CD14-positive monocyte (primary cell): ENCODE results near the gene AADAC. TPM values are rescaled to one million over a fixed set of nuclear protein-coding genes. Genes with fewer than 3 reads are reported as not detected.

Experiments used
- DNase-seq, 3 donors: peaks; one replicate each; pipeline ENCODE4 v3.0.0-alpha.2; 2011 to 2022
- H2AFZ ChIP-seq: 2 replicates; pipeline ENCODE4 v1.6.0; 2012; ENCODE audit warnings: mild to moderate bottlenecking, low read depth, low read length, inconsistent platforms; ENCODE audit not compliant: insufficient read depth, poor library complexity, severe bottlenecking
- H3K27ac ChIP-seq, 2 donors: 1 replicate in 1 of 2; 2 replicates in 1 of 2; pipeline ENCODE4 v1.5.1; 2012 to 2013; ENCODE audit warnings: low read length in 2 of 2, control low read depth in 1 of 2, inconsistent platforms in 1 of 2, low read depth in 1 of 2, mild to moderate bottlenecking in 1 of 2
- H3K27me3 ChIP-seq, 2 donors: one replicate each; pipeline versions ENCODE4 v1.6.0 to v1.6.1; 2011 to 2013; ENCODE audit warnings: low read length in 2 of 2; ENCODE audit not compliant: control insufficient read depth in 2 of 2, insufficient read depth in 2 of 2
- H3K36me3 ChIP-seq, 2 donors: replicated peaks in 1 of 2; 1 replicate in 1 of 2; 2 replicates in 1 of 2; pipeline versions ENCODE4 v1.5.1 to v1.6.1; 2012 to 2013; ENCODE audit warnings: low read length in 2 of 2, control low read depth in 1 of 2, inconsistent platforms in 1 of 2, mild to moderate bottlenecking in 1 of 2; ENCODE audit not compliant: insufficient read depth in 2 of 2, control insufficient read depth in 1 of 2
- H3K4me1 ChIP-seq, 2 donors: 1 replicate in 1 of 2; 2 replicates in 1 of 2; pipeline versions ENCODE4 v1.5.1 to v1.6.1; 2012 to 2013; ENCODE audit warnings: low read length in 2 of 2, control low read depth in 1 of 2, inconsistent platforms in 1 of 2, mild to moderate bottlenecking in 1 of 2, moderate library complexity in 1 of 2; ENCODE audit not compliant: insufficient read depth in 2 of 2, control insufficient read depth in 1 of 2
- H3K4me2 ChIP-seq: replicated peaks from 2 replicates; pipeline ENCODE3; 2012; ENCODE audit warnings: low read length, moderate library complexity, mild to moderate bottlenecking; ENCODE audit not compliant: poor library complexity, severe bottlenecking; ENCODE audit errors: extremely low read depth
- H3K4me3 ChIP-seq, 3 experiments: fragments of 200-600 bp in 1 of 3; sonication (generic) in 1 of 3; replicated peaks in 1 of 3; 1 replicate in 2 of 3; 2 replicates in 1 of 3; pipeline ENCODE4 v1.5.1; 2011 to 2013; ENCODE audit warnings: low read length in 3 of 3, mild to moderate bottlenecking in 3 of 3, control low read depth in 2 of 3, low read depth in 2 of 3, inconsistent platforms in 1 of 3, moderate library complexity in 1 of 3
- H3K79me2 ChIP-seq: 2 replicates; pipeline ENCODE4 v1.6.0; 2012; ENCODE audit warnings: mild to moderate bottlenecking, control low read depth, inconsistent platforms, low read length, moderate library complexity; ENCODE audit not compliant: insufficient read depth
- H3K9ac ChIP-seq: 2 replicates; pipeline ENCODE4 v1.6.0; 2017; ENCODE audit warnings: low read length, mild to moderate bottlenecking; ENCODE audit not compliant: insufficient read depth, poor library complexity, severe bottlenecking
- H3K9me3 ChIP-seq, 2 donors: replicated peaks in 1 of 2; 1 replicate in 1 of 2; 2 replicates in 1 of 2; pipeline versions ENCODE4 v1.5.1 to v1.6.1; 2012 to 2013; ENCODE audit warnings: low read length in 2 of 2, control low read depth in 1 of 2; ENCODE audit not compliant: control insufficient read depth in 1 of 2, insufficient read depth in 1 of 2
- H4K20me1 ChIP-seq: 2 replicates; pipeline ENCODE4 v1.6.0; 2012; ENCODE audit warnings: mild to moderate bottlenecking, low read length, control low read depth, moderate library complexity; ENCODE audit not compliant: insufficient read depth
- H3K27ac Mint-ChIP-seq, 7 donors: one replicate each; pipeline ENCODE4 v1.8.0; 2020; ENCODE audit warnings: mild to moderate bottlenecking in 7 of 7, mixed read lengths in 7 of 7, moderate library complexity in 6 of 7, inconsistent platforms in 2 of 7
- H3K27me3 Mint-ChIP-seq, 3 donors: one replicate each; pipeline ENCODE4 v1.8.0; 2021 to 2022; ENCODE audit warnings: low read depth in 3 of 3, mild to moderate bottlenecking in 3 of 3, mixed read lengths in 3 of 3, moderate library complexity in 3 of 3, inconsistent platforms in 1 of 3
- H3K36me3 Mint-ChIP-seq, 2 donors: one replicate each; pipeline ENCODE4 v1.8.0; 2020; ENCODE audit warnings: mixed read lengths in 2 of 2, inconsistent platforms in 1 of 2, mild to moderate bottlenecking in 1 of 2
- H3K4me1 Mint-ChIP-seq: one replicate; pipeline ENCODE4 v1.8.0; 2020; ENCODE audit warnings: mild to moderate bottlenecking, mixed read lengths
- H3K4me3 Mint-ChIP-seq, 2 donors: one replicate each; pipeline ENCODE4 v1.8.0; 2020; ENCODE audit warnings: mild to moderate bottlenecking in 2 of 2, mixed read lengths in 2 of 2, moderate library complexity in 1 of 2
- H3K9me3 Mint-ChIP-seq, 7 donors: one replicate each; pipeline ENCODE4 v1.8.0; 2020 to 2022; ENCODE audit warnings: mixed read lengths in 7 of 7, mild to moderate bottlenecking in 6 of 7, moderate library complexity in 6 of 7, inconsistent platforms in 2 of 7
- WGBS: methylation state at CpG from one replicate; pipeline ENCODE4 v1.1.5; 2013; ENCODE audit warnings: missing lambda C conversion rate; ENCODE audit not compliant: insufficient coverage; 5-methylcytosine and 5-hydroxymethylcytosine counted together
- intact Hi-C, 2 donors: fragments of 100-400 bp; cut with micrococcal nuclease; formaldehyde crosslinking; loops; one replicate each; pipeline versions ENCODE4 v1.15.0 to v1.15.1; 2023
- polyA plus RNA-seq, 3 donors: library from polyadenylated mRNA; depleted of rRNA in 1 of 3; unstranded in 2 of 3; stranded (reverse) in 1 of 3; fragments of 300-500 nt in 2 of 3; fragments of >200 nt in 1 of 3; fragmentation: Illumina TruSeq in 2 of 3; gene quantifications; 1 replicate in 2 of 3; 2 replicates in 1 of 3; pipeline ENCODE4 v1.2.3, GENCODE V29; 2012 to 2021
- TF ChIP-seq, protein P1 (sequence below): fragments of 200-600 bp; IDR thresholded peaks from one replicate; pipeline ENCODE4 v1.8.0; 2022; ENCODE audit warnings: antibody characterized with exemption, mild to moderate bottlenecking

The AADAC gene
- polyA plus RNA-seq, 3 donors = not detected

- no peaks in the 10 kb centered on the region for H3K4me1 Mint-ChIP-seq
These were observed 13.5 kb upstream of the AADAC start for GRCh38 chr3:151800431-151800830.

GRCh38 chr3:151804267-151804666, 9.6 kb upstream of the AADAC start:
- intact Hi-C loops = no loop called here
- no peaks in the 10 kb centered on the region for H3K4me1 ChIP-seq
- H3K27ac Mint-ChIP-seq = no peak overlapping the region
- H3K36me3 ChIP-seq = no peaks in the 10 kb centered on the region
- peaks cover 23 to 29% of the 10 kb centered on the region in 2 donors for H3K9me3 ChIP-seq
- H3K4me1 Mint-ChIP-seq = no peaks in the 10 kb centered on the region
- H3K36me3 Mint-ChIP-seq = no peaks in the 10 kb centered on the region
- TF ChIP-seq, protein P1, sequence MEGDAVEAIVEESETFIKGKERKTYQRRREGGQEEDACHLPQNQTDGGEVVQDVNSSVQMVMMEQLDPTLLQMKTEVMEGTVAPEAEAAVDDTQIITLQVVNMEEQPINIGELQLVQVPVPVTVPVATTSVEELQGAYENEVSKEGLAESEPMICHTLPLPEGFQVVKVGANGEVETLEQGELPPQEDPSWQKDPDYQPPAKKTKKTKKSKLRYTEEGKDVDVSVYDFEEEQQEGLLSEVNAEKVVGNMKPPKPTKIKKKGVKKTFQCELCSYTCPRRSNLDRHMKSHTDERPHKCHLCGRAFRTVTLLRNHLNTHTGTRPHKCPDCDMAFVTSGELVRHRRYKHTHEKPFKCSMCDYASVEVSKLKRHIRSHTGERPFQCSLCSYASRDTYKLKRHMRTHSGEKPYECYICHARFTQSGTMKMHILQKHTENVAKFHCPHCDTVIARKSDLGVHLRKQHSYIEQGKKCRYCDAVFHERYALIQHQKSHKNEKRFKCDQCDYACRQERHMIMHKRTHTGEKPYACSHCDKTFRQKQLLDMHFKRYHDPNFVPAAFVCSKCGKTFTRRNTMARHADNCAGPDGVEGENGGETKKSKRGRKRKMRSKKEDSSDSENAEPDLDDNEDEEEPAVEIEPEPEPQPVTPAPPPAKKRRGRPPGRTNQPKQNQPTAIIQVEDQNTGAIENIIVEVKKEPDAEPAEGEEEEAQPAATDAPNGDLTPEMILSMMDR = no peak
- H3K4me2 ChIP-seq = no peak overlapping the region
- no peak overlapping the region for H3K27ac ChIP-seq
- no CpG with 5 or more reads among the region's 1 CpG for WGBS
- peaks cover 11 to 26% (median 20%) of the 10 kb centered on the region in 7 donors for H3K9me3 Mint-ChIP-seq
- DNase-seq = no peak
- H4K20me1 ChIP-seq = no peaks in the 10 kb centered on the region
- H3K27me3 Mint-ChIP-seq = no peaks in the 10 kb centered on the region
- H3K4me3 ChIP-seq = no peak overlapping the region
- no peaks in the 10 kb centered on the region for H3K27me3 ChIP-seq
- no peak overlapping the region for H2AFZ ChIP-seq
- no peak overlapping the region for H3K4me3 Mint-ChIP-seq
- H3K9ac ChIP-seq = no peak overlapping the region
- H3K79me2 ChIP-seq = no peaks in the 10 kb centered on the region

More at GRCh38 chr3:151800431-151800830, 13.5 kb upstream of the AADAC start:
- Mint-ChIP-seq H3K27me3 (no peaks in the 10 kb centered on the region), H3K9me3 (peaks cover 0 to 3% (median 0%) of the 10 kb centered on the region in 7 donors), H3K27ac (no peak overlapping the region), H3K4me3 (no peak overlapping the region), H3K36me3 (no peaks in the 10 kb centered on the region)
- intact Hi-C loops = no loop called here
- TF ChIP-seq, protein P1 = no peak
- Histone ChIP-seq H2AFZ (no peak overlapping the region), H4K20me1 (no peaks in the 10 kb centered on the region), H3K9me3 (no peaks in the 10 kb centered on the region), H3K9ac (no peak overlapping the region), H3K79me2 (no peaks in the 10 kb centered on the region), H3K4me2 (no peak overlapping the region), H3K27ac (no peak overlapping the region), H3K27me3 (no peaks in the 10 kb centered on the region), H3K4me3 (no peak overlapping the region), H3K36me3 (no peaks in the 10 kb centered on the region), H3K4me1 (no peaks in the 10 kb centered on the region)
- no peak for DNase-seq
- no CpG with 5 or more reads among the region's 2 CpGs for WGBS
